Motor neuron (in vitro differentiated cells): Measurements from ENCODE around the gene SDK2. TPM values are rescaled to one million over a fixed set of nuclear protein-coding genes. Genes with fewer than 3 reads are reported as not detected.

Source experiments
- ATAC-seq, 8 experiments: fragments of 200-7000 bp; cut with Tn5 transposase; replicated peaks in 6 of 8; 2 replicates each; pipeline ENCODE4 v1.8.0; 2021; ENCODE audit warnings: mild to moderate bottlenecking in 8 of 8, moderate library complexity in 8 of 8
- H3K27ac ChIP-seq, 2 donors: fragments of 250-450 bp; sonication (Bioruptor Pico); 2 replicates each; pipeline ENCODE4 v1.9.0; 2021; ENCODE audit warnings: antibody characterized with exemption in 2 of 2, mild to moderate bottlenecking in 2 of 2, moderate library complexity in 1 of 2
- H3K4me1 ChIP-seq, 2 donors: fragments of 250-450 bp; sonication (Bioruptor Pico); replicated peaks in 1 of 2; 2 replicates each; pipeline ENCODE4 v1.6.1; 2021; ENCODE audit warnings: antibody characterized with exemption in 2 of 2, mild to moderate bottlenecking in 2 of 2, moderate library complexity in 1 of 2
- H3K4me3 ChIP-seq, 5 donors: fragments of 250-450 bp; sonication (Bioruptor Pico); 2 replicates each; pipeline ENCODE4 v1.9.0; 2021; ENCODE audit warnings: antibody characterized with exemption in 5 of 5, mild to moderate bottlenecking in 5 of 5, moderate library complexity in 4 of 5
- WGBS, 10 experiments: fragments of 450-650 bp; shearing (Covaris generic); methylation state at CpG; one replicate each; pipeline ENCODE4 v1.0.0; 2022; 5-methylcytosine and 5-hydroxymethylcytosine counted together
- in situ Hi-C, 9 experiments: fragments of 400-800 bp; cut with MboI; loops; one replicate each; pipeline ENCODE4 v1.15.0; 2021; ENCODE audit warnings: low sequenced_read_pairs in 9 of 9, low pct_unique_long_range_greater_than_20kb in 2 of 9; ENCODE audit not compliant: unreplicated experiment in 9 of 9
- total RNA-seq, 8 experiments: library from RNA; unstranded; fragments of 300-600 nt; gene quantifications; 2 replicates each; pipeline versions ENCODE4 v1.2.3 to v1.2.4, GENCODE V29; 2022

SDK2 gene
- total RNA-seq, 8 experiments from 2014 or later = 0.59 to 22.0 (median 10.7) TPM

DNA sequence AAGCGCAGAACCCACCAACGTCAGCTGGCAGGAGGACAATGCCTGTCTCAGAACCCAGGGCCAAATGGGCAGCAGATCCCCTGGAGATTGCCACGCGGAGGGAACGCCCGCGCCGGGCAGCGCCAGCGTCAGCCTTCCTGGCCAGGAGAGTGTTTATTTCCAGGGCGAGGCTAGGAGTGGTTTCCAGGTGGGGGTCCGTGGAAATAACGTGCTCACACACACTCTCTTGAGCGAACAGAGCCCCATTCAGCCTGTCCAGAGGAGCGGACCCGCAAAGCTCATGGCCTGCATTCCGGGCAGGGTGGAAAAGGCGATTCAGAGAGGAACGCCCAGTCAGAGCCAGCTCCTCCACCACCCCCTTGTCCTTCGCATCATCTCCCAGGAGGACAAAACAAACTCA is 40.3 kb downstream of the SDK2 start:
- in situ Hi-C loops = loop anchor here in 1 of 9 experiments (25.0 kb wide), 1 partner anchor 108 kb away; no protein-coding TSS in a partner anchor
- no peak overlapping the region for H3K4me3 ChIP-seq
- no peak for ATAC-seq
- 47 to 100% (median 93%) methylated on average over 1 to 9 of the region's 20 CpGs; no CpG with 5 or more reads in 2 of the 10 experiments for WGBS, 10 experiments
- peaks cover 15 to 16% of the 10 kb centered on the region in 2 donors for H3K4me1 ChIP-seq
- no peak overlapping the region for H3K27ac ChIP-seq

- in situ Hi-C loops = loop anchor here in 1 of 9 experiments (25.0 kb wide), 1 partner anchor 112 kb away; no protein-coding TSS in a partner anchor
- Histone ChIP-seq H3K4me1 (peaks cover 22% of the 10 kb centered on the region in 2 donors), H3K27ac (no peak overlapping the region), H3K4me3 (no peak overlapping the region)
- ATAC-seq = peak in 3 of 8 experiments; percentile 58 to 84 (median 65)
- WGBS, 10 experiments = 0 to 90% (median 60%) methylated on average over 1 to 4 of the region's 16 CpGs; no CpG with 5 or more reads in 3 of the 10 experiments
These were observed 44.0 kb downstream of the SDK2 start for GRCh38 chr17:73600103-73600871.

DNA sequence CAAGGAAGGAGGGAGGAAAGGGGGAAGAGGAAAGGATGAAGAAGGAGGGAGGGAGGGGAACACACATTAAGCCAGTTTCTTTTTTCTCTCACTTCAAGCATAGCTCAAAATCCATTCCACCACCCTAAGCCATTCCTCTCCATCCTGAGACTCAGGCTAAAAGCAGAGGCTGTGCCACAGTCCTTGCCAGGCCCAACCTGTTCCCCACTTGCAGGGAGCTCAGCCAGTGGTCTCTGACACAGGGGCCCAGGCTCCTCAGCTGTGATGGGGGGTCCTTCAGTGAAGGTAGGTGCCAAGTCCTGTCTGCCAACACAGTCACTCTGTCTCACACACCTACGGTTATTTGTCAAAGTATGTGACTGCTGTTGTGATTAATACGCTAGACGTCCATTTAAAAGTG is 44.6 kb downstream of the SDK2 start:
- 34 to 100% (median 90%) methylated on average over 1 to 3 of the region's 3 CpGs; no CpG with 5 or more reads in 5 of the 10 experiments for WGBS, 10 experiments
- Histone ChIP-seq H3K4me1 (peaks cover 22 to 23% of the 10 kb centered on the region in 2 donors), H3K27ac (no peak overlapping the region), H3K4me3 (no peak overlapping the region)
- no peak for ATAC-seq
- in situ Hi-C loops = loop anchor here in 2 of 9 experiments (25.0 kb wide), 2 partner anchors 112 to 588 kb away; no protein-coding TSS in a partner anchor

DNA sequence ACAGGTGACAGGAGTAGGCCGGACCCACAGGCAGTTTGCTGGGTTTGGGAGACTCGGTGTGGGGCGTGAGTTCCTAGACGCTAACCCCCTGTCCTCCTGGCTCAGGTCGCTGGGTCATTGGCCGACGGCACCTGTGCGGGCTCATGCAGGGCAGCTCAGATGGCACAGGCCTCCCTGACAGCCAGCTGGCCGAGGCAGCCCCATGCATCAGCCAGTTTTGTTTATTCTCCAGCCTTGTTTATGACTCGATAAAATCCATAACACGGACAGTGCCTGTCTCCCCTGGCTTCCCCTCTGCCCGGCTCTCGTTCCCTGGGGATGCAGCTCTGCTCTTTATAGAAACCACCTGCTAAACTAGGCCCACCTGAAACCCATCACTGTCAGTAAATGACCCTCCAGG is 46.0 kb downstream of the SDK2 start:
- WGBS, 10 experiments = 87 to 100% (median 95%) methylated on average over 2 to 3 of the region's 13 CpGs; no CpG with 5 or more reads in 6 of the 10 experiments
- no peak overlapping the region for H3K4me3 ChIP-seq
- in situ Hi-C loops = loop anchor here in 2 of 9 experiments (25.0 kb wide), 2 partner anchors 111 to 589 kb away; no protein-coding TSS in a partner anchor
- H3K27ac ChIP-seq = no peak overlapping the region
- H3K4me1 ChIP-seq = peaks cover 24 to 37% of the 10 kb centered on the region in 2 donors
- ATAC-seq = peak in 1 of 8 experiments; percentile 65

GRCh38 chr17:73595931-73596330 is 48.3 kb downstream of the SDK2 start:
- H3K4me1 ChIP-seq = peaks cover 35 to 53% of the 10 kb centered on the region in 2 donors
- 33 to 60% methylated on average over 1 to 2 of the region's 7 CpGs; no CpG with 5 or more reads in 8 of the 10 experiments for WGBS, 10 experiments
- ATAC-seq = peak in 4 of 8 experiments; percentile 28 to 47 (median 34)
- in situ Hi-C loops = loop anchor here in 2 of 9 experiments (25.0 kb wide), 2 partner anchors 109 to 591 kb away; no protein-coding TSS in a partner anchor
- no peak overlapping the region for H3K4me3 ChIP-seq
- H3K27ac ChIP-seq = no peak overlapping the region

- ATAC-seq = peak; percentile 63 to 85 (median 82)
- no peak overlapping the region for H3K27ac ChIP-seq
- 67% methylated on average over 1 of the region's 6 CpGs; no CpG with 5 or more reads in 9 of the 10 experiments for WGBS, 10 experiments
- no peak overlapping the region for H3K4me3 ChIP-seq
- peaks cover 31 to 50% of the 10 kb centered on the region in 2 donors for H3K4me1 ChIP-seq
- in situ Hi-C loops = loop anchor here in 2 of 9 experiments (25.0 kb wide), 2 partner anchors 108 to 592 kb away; no protein-coding TSS in a partner anchor
These were observed 48.8 kb downstream of the SDK2 start for GRCh38 chr17:73595479-73595878.

GRCh38 chr17:73595068-73595467 is 49.2 kb downstream of the SDK2 start:
- no peak overlapping the region for H3K27ac ChIP-seq
- peaks cover 28 to 48% of the 10 kb centered on the region in 2 donors for H3K4me1 ChIP-seq
- no peak for ATAC-seq
- WGBS, 10 experiments = 25% methylated on average over 2 of the region's 6 CpGs; no CpG with 5 or more reads in 9 of the 10 experiments
- H3K4me3 ChIP-seq = no peak overlapping the region
- in situ Hi-C loops = loop anchor here in 2 of 9 experiments (25.0 kb wide), 2 partner anchors 108 to 592 kb away; no protein-coding TSS in a partner anchor

DNA sequence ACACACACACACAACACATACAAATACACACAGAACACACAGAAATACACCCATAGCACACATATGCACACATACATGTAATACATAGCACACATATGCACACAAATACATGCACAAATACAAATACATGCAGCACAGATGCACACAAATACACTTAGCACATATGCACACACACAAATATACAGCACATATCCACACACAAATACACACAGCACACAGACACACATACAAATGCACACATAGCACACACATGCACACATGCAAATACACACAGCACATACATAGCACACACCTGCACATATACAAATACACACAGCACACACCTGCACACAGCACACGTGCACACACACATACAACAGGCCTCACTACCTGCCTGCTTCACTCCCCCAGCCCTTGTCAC is 49.6 kb downstream of the SDK2 start:
- in situ Hi-C loops = loop anchor here in 2 of 9 experiments (25.0 kb wide), 2 partner anchors 107 to 593 kb away; no protein-coding TSS in a partner anchor
- no peak for ATAC-seq
- Histone ChIP-seq H3K4me1 (peaks cover 31 to 52% of the 10 kb centered on the region in 2 donors), H3K27ac (no peak overlapping the region), H3K4me3 (no peak overlapping the region)
- WGBS, 10 experiments = no CpG with 5 or more reads among the region's 1 CpG

- no peak overlapping the region for H3K4me3 ChIP-seq
- in situ Hi-C loops = loop anchor here in 2 of 9 experiments (25.0 kb wide), 2 partner anchors 107 to 593 kb away; no protein-coding TSS in a partner anchor
- no peak for ATAC-seq
- peaks cover 36 to 58% of the 10 kb centered on the region in 2 donors for H3K4me1 ChIP-seq
- H3K27ac ChIP-seq = no peak overlapping the region
- WGBS, 10 experiments = 0 to 90% (median 60%) methylated on average over 1 to 2 of the region's 7 CpGs; no CpG with 5 or more reads in 7 of the 10 experiments
These were observed 50.2 kb downstream of the SDK2 start for GRCh38 chr17:73594025-73594424.

- no peak for ATAC-seq
- Histone ChIP-seq H3K27ac (no peak overlapping the region), H3K4me3 (no peak overlapping the region), H3K4me1 (peaks cover 38 to 61% of the 10 kb centered on the region in 2 donors)
- in situ Hi-C loops = loop anchor here in 2 of 9 experiments (25.0 kb wide), 2 partner anchors 106 to 594 kb away; no protein-coding TSS in a partner anchor
- WGBS, 10 experiments = 17 to 100% (median 83%) methylated on average over 1 to 2 of the region's 7 CpGs; no CpG with 5 or more reads in 4 of the 10 experiments
These were observed 50.8 kb downstream of the SDK2 start for GRCh38 chr17:73593249-73593965.

DNA sequence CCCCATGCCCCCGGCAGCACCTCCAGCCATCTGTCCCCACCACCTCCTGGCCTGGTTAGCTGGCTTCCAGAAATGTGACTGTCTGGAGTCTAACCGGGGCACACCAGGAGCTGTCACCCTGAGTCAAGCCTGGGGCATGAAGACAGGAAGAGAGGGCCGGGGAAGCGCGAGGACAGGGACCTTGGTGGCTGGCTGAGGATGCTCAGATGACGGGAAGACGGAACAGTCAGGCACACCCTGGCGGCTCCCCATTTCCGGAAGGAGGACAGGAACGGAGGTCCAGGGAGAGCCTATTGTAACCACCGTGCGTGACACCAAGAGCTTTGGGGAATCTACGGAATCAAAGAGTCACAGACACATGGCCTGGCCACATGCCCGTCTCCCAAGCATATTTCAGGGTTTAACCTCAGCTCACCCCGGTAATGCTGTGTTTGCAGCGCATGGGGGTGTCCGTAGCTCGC is 51.7 kb downstream of the SDK2 start:
- Histone ChIP-seq H3K4me3 (no peak overlapping the region), H3K27ac (no peak overlapping the region), H3K4me1 (peaks cover 38 to 60% of the 10 kb centered on the region in 2 donors)
- WGBS, 10 experiments = 7 to 93% (median 87%) methylated on average over 3 to 8 of the region's 18 CpGs; no CpG with 5 or more reads in 7 of the 10 experiments
- in situ Hi-C loops = loop anchor here in 2 of 9 experiments (25.0 kb wide), 2 partner anchors 105 to 595 kb away; no protein-coding TSS in a partner anchor
- ATAC-seq = no peak

DNA sequence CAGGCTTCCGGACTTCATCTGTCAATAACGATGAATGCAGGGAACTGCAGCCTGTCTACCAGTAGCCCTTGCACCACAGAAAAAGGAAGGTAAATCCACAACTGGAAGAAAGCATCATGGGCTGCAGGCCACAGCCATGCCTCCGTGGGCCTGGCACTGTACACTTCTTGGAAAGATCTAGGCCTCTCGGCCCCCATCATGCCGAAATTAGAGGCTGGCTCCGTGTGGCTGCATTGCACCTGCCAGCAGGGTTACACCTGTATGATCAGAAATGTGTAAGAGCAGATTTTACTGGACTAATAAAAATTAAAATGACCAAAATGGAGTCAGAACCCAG is 52.2 kb downstream of the SDK2 start:
- H3K27ac ChIP-seq = no peak overlapping the region
- H3K4me1 ChIP-seq = peaks cover 43 to 65% of the 10 kb centered on the region in 2 donors
- in situ Hi-C loops = loop anchor here in 2 of 9 experiments (25.0 kb wide), 2 partner anchors 105 to 595 kb away; no protein-coding TSS in a partner anchor
- H3K4me3 ChIP-seq = no peak overlapping the region
- 28 to 100% (median 69%) methylated on average over 1 to 6 of the region's 6 CpGs; no CpG with 5 or more reads in 4 of the 10 experiments for WGBS, 10 experiments
- no peak for ATAC-seq
